ENCODE results near the gene ARRDC1.

- TF ChIP-seq CTCF (IDR thresholded peaks at IDR 0.05; ENCODE audit: poor library complexity, severe bottlenecking): no peak
- TF ChIP-seq TAF1 (IDR thresholded peaks at IDR 0.05; ENCODE audit: low read depth): no peak
- TF ChIP-seq POLR2AphosphoS5 (IDR thresholded peaks at IDR 0.05): no peak
These were observed 25.1 kb upstream of the ARRDC1 start for GRCh38 chr9:137580209-137580953.
